Esophagus squamous epithelium (tissue), 5 donors: ENCODE data around the gene SGSH. TPM values are rescaled to one million over a fixed set of nuclear protein-coding genes. Genes with fewer than 3 reads are reported as not detected.

Experiments used
- DNase-seq: peaks from one replicate; lab custom pipeline; 2025; lab: John Stamatoyannopoulos, UW
- H3K27ac ChIP-seq, 4 donors: fragments of 200-600 bp; sonication (generic); one replicate each; pipeline ENCODE4 v1.5.1; 2016 to 2019; ENCODE audit warnings: mild to moderate bottlenecking in 1 of 4
- H3K27me3 ChIP-seq, 4 donors: fragments of 200-600 bp; sonication (generic); 1 replicate in 3 of 4; 2 replicates in 1 of 4; pipeline versions ENCODE4 v1.5.1 to v1.6.0; 2017 to 2021; ENCODE audit warnings: antibody characterized with exemption in 1 of 4
- H3K36me3 ChIP-seq, 3 donors: fragments of 200-600 bp; sonication (generic); one replicate each; pipeline ENCODE4 v1.5.1; 2016 to 2019
- H3K4me1 ChIP-seq, 3 donors: fragments of 200-600 bp; sonication (generic); one replicate each; pipeline ENCODE4 v1.5.1; 2017 to 2019
- H3K4me3 ChIP-seq, 4 donors: fragments of 200-600 bp; sonication (generic); 1 replicate in 3 of 4; 2 replicates in 1 of 4; pipeline ENCODE4 v1.5.1; 2016 to 2019; ENCODE audit warnings: mild to moderate bottlenecking in 2 of 4, moderate library complexity in 1 of 4
- H3K9me3 ChIP-seq, 3 donors: fragments of 200-600 bp; sonication (generic); one replicate each; pipeline ENCODE4 v1.5.1; 2016 to 2019
- POLR2A ChIP-seq, 4 donors: fragments of 450-650 bp; IDR thresholded peaks; one replicate each; pipeline ENCODE4 v1.6.1; 2017; ENCODE audit warnings: antibody characterized with exemption in 4 of 4, mild to moderate bottlenecking in 4 of 4, moderate library complexity in 3 of 4
- WGBS, 2 donors: methylation state at CpG; one replicate each; pipeline ENCODE4 v1.1.5; 2018; 5-methylcytosine and 5-hydroxymethylcytosine counted together
- intact Hi-C: fragments of 100-400 bp; cut with DNase I; formaldehyde crosslinking; loops from one replicate; pipeline ENCODE4 v1.15.0; 2022
- total RNA-seq, 4 donors: library from RNA; depleted of rRNA; stranded (reverse); fragments of >200 nt; gene quantifications; one replicate each; pipeline ENCODE4 v1.1.0, GENCODE V29; 2016
- TF ChIP-seq, protein P1 (sequence below), 6 experiments: fragments of 450-650 bp in 4 of 6; fragments of 200-600 bp in 2 of 6; sonication (generic) in 2 of 6; IDR thresholded peaks; one replicate each; pipeline ENCODE4 v1.5.1; 2016 to 2019; ENCODE audit warnings: antibody characterized with exemption in 6 of 6, mild to moderate bottlenecking in 4 of 6, moderate library complexity in 4 of 6
- donor health status: DM: yes; HTN: yes; CAD: no.

SGSH gene
- total RNA-seq, 4 donors from 2014 or later, result 8.7 to 18.7 (median 12.9) TPM

DNA sequence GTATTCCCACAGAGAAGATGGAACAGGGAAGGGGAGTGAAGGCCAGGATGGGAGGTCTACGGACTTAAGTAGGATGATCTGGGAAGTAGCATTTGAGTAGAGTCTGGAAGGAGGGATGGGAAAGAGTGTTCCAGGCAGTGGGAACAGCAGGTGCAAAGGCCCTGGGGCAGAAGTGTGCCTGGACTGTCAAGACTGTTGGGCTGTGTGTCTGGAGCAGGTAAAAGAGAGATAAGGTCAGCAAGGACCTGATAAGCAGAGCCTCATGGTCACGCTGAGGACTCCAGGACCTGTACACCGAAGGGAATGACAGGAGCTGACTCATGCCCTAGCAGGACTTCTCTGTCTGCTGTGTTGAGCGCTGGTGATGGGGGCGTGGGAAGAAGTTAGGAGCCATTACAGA is 51.0 kb downstream of the SGSH start:
- H3K9me3 ChIP-seq, result no peaks in the 10 kb centered on the region
- TF ChIP-seq, protein P1, sequence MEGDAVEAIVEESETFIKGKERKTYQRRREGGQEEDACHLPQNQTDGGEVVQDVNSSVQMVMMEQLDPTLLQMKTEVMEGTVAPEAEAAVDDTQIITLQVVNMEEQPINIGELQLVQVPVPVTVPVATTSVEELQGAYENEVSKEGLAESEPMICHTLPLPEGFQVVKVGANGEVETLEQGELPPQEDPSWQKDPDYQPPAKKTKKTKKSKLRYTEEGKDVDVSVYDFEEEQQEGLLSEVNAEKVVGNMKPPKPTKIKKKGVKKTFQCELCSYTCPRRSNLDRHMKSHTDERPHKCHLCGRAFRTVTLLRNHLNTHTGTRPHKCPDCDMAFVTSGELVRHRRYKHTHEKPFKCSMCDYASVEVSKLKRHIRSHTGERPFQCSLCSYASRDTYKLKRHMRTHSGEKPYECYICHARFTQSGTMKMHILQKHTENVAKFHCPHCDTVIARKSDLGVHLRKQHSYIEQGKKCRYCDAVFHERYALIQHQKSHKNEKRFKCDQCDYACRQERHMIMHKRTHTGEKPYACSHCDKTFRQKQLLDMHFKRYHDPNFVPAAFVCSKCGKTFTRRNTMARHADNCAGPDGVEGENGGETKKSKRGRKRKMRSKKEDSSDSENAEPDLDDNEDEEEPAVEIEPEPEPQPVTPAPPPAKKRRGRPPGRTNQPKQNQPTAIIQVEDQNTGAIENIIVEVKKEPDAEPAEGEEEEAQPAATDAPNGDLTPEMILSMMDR (IDR thresholded peaks at IDR 0.05), result no peak
- TF ChIP-seq POLR2A (IDR thresholded peaks at IDR 0.05), result no peak
- no peak overlapping the region for H3K27ac ChIP-seq
- DNase-seq, result no peak
- H3K4me1 ChIP-seq, result peaks cover 0 to 33% (median 0%) of the 10 kb centered on the region in 3 donors
- WGBS, 2 donors, result 80 to 97% methylated on average over 5 of the region's 5 CpGs
- H3K4me3 ChIP-seq, result no peak overlapping the region
- intact Hi-C loops, result no loop called here
- peaks cover 0 to 3% (median 0%) of the 10 kb centered on the region in 3 donors for H3K36me3 ChIP-seq
- H3K27me3 ChIP-seq, result no peaks in the 10 kb centered on the region

DNA sequence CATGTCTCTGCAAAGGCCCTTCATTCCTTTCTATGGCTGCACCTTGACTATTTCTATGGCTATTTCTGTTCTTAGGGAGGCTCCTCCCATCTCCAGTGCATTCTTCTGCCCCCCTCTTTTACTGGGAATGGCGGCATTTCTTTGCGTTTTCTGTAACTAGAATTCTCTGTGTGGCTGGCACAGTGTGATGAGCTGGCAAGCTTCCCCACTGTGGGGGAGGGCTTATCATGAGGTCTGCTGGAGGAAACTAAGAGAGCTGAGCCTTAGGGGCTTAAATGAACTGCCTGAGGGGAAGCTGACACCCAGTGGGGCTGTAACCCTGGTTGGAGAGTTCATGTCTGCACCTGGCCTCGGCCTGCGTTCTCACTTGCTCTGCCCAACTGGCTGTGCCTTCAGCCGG is 51.8 kb downstream of the SGSH start:
- peaks cover 0 to 33% (median 0%) of the 10 kb centered on the region in 3 donors for H3K4me1 ChIP-seq
- WGBS, 2 donors, result 59 to 73% methylated on average over 5 of the region's 5 CpGs
- H3K27me3 ChIP-seq, result no peaks in the 10 kb centered on the region
- no peak overlapping the region for H3K4me3 ChIP-seq
- H3K36me3 ChIP-seq, result no peaks in the 10 kb centered on the region
- intact Hi-C loops, result no loop called here
- DNase-seq, result no peak
- no peaks in the 10 kb centered on the region for H3K9me3 ChIP-seq
- no peak overlapping the region for H3K27ac ChIP-seq
- TF ChIP-seq POLR2A (IDR thresholded peaks at IDR 0.05), result no peak
- TF ChIP-seq, protein P1 (IDR thresholded peaks at IDR 0.05), result no peak

DNA sequence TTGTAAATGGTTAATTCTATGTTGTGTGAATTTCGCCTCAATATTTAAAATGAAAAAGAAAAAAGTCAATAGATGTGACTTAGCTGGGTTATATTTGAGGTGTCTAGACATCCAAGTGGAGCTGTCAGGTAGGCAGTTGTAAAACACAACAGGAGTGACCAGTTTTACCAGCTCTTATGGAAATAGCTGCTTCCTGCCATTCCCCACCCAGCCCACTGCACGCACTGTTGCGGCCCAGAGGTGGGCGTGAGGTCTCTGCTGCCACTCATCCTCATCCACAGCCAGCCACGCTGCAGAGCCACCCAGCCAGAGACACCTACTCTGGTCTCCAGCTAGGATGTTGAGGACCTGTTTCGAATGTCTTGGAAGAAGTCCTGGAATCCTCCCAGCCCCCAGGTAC is 53.7 kb downstream of the SGSH start:
- Histone ChIP-seq H3K4me1 (peaks cover 0 to 33% (median 0%) of the 10 kb centered on the region in 3 donors), H3K9me3 (no peaks in the 10 kb centered on the region), H3K27ac (no peak overlapping the region), H3K27me3 (no peaks in the 10 kb centered on the region), H3K36me3 (no peaks in the 10 kb centered on the region), H3K4me3 (no peak overlapping the region)
- intact Hi-C loops, result no loop called here
- TF ChIP-seq, protein P1 (IDR thresholded peaks at IDR 0.05), result peak in 1 of 6 experiments; percentile 15
- no peak for TF ChIP-seq POLR2A (IDR thresholded peaks at IDR 0.05)
- WGBS, 2 donors, result 55 to 60% methylated on average over 5 to 6 of the region's 6 CpGs
- DNase-seq, result no peak

DNA sequence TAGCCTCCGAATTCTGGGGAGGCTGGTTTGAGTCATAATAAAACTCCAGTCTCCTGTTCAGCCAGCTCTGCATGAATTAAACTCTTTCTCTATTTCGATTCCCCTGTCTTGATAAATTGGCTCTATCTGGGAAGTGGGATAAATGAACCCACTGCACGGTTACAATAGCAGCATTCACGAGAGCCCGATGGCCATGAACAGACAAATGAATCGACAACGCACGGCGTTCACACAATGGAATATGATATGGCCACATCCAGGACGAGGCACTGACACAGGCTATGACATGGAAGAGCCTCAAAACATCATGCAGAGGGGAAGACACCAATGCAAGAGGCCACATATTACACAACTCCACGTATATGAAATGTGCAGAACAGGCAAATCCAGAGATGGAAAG is 55.9 kb downstream of the SGSH start:
- no peaks in the 10 kb centered on the region for H3K9me3 ChIP-seq
- intact Hi-C loops, result no loop called here
- H3K27ac ChIP-seq, result no peak overlapping the region
- no peak for DNase-seq
- no peaks in the 10 kb centered on the region for H3K27me3 ChIP-seq
- TF ChIP-seq, protein P1 (IDR thresholded peaks at IDR 0.05), result no peak
- TF ChIP-seq POLR2A (IDR thresholded peaks at IDR 0.05), result no peak
- WGBS, 2 donors, result 79 to 90% methylated on average over 11 of the region's 11 CpGs
- H3K36me3 ChIP-seq, result no peaks in the 10 kb centered on the region
- H3K4me3 ChIP-seq, result no peak overlapping the region
- peaks cover 0 to 19% (median 0%) of the 10 kb centered on the region in 3 donors for H3K4me1 ChIP-seq

DNA sequence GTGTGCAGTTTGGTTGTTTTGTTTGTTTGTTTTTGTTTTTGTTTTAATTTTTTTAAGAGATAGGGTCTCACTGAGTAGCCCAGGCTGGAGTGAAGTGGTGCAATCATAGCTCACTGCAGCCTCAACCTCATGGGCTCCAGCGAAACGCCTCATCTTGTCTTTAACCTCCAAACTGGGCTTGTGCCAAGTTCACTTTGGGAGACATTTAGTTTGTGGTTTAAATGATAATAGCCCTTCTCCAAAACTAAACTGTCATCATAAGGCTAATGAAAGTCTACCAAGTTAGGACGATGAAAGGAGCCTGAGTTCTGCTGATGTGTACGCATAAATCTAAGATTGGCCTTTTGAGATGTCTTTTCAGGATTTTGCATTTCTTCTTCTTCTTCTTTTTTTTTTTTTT is 56.8 kb downstream of the SGSH start:
- no peaks in the 10 kb centered on the region for H3K27me3 ChIP-seq
- intact Hi-C loops, result no loop called here
- H3K9me3 ChIP-seq, result no peaks in the 10 kb centered on the region
- no peak overlapping the region for H3K4me3 ChIP-seq
- peaks cover 0 to 11% (median 0%) of the 10 kb centered on the region in 3 donors for H3K4me1 ChIP-seq
- no peaks in the 10 kb centered on the region for H3K36me3 ChIP-seq
- no peak overlapping the region for H3K27ac ChIP-seq
- TF ChIP-seq, protein P1 (IDR thresholded peaks at IDR 0.05), result no peak
- TF ChIP-seq POLR2A (IDR thresholded peaks at IDR 0.05), result no peak
- no peak for DNase-seq
- WGBS, 2 donors, result 73 to 86% methylated on average over 4 of the region's 4 CpGs
